GM18873 (cell line): ENCODE data around the gene MXD1.

ENCODE experiments used
- ATAC-seq: cut with Tn5 transposase; IDR thresholded peaks from one replicate; pipeline ENCODE4 v1.9.1; 2021; ENCODE audit warnings: mild to moderate bottlenecking, moderate library complexity, moderate number of reproducible peaks; ENCODE audit not compliant: unreplicated experiment, low FRiP score

Gene MXD1

GRCh38 chr2:69975136-69975852, 60.4 kb downstream of the MXD1 start:
- ATAC-seq, result no peak

- ATAC-seq, result no peak
Observed at GRCh38 chr2:69975853-69976462, 61.0 kb downstream of the MXD1 start.

- no peak for ATAC-seq
Observed at GRCh38 chr2:69977186-69977585, 62.3 kb downstream of the MXD1 start.

- no peak for ATAC-seq
Observed at GRCh38 chr2:69977906-69978482, 63.1 kb downstream of the MXD1 start.

- no peak for ATAC-seq
Observed at GRCh38 chr2:69979902-69980807, 65.2 kb downstream of the MXD1 start.

GRCh38 chr2:69983392-69983966, 68.6 kb downstream of the MXD1 start:
- ATAC-seq, result no peak

GRCh38 chr2:69985216-69985615, 70.3 kb downstream of the MXD1 start:
- ATAC-seq, result no peak

GRCh38 chr2:69985688-69986087, 70.8 kb downstream of the MXD1 start:
- no peak for ATAC-seq

- ATAC-seq, result no peak
Observed at GRCh38 chr2:69986691-69987090, 71.8 kb downstream of the MXD1 start.

- ATAC-seq, result no peak
Observed at GRCh38 chr2:69988086-69988635, 73.3 kb downstream of the MXD1 start.

GRCh38 chr2:69989009-69989408, 74.1 kb downstream of the MXD1 start:
- no peak for ATAC-seq

GRCh38 chr2:69989441-69990105, 74.7 kb downstream of the MXD1 start:
- no peak for ATAC-seq
